GM19193 (cell line): ENCODE data around the gene OR7A10.

Source experiments
- POLR2A ChIP-seq: IDR thresholded peaks from 4 replicates; pipeline ENCODE4 v1.6.1; 2011; ENCODE audit not compliant: insufficient read depth, insufficient read length; ENCODE audit errors: extremely low read depth

The OR7A10 gene

GRCh38 chr19:14817052-14817451 lies 31.7 kb downstream of the OR7A10 start:
- no peak for TF ChIP-seq POLR2A

GRCh38 chr19:14814982-14815652 lies 33.6 kb downstream of the OR7A10 start:
- TF ChIP-seq POLR2A = no peak

- no peak for TF ChIP-seq POLR2A
Measured at GRCh38 chr19:14809272-14810057, 39.3 kb downstream of the OR7A10 start.

GRCh38 chr19:14804765-14805164 lies 44.0 kb downstream of the OR7A10 start:
- TF ChIP-seq POLR2A = no peak

- no peak for TF ChIP-seq POLR2A
Measured at GRCh38 chr19:14798760-14799159, 50.0 kb downstream of the OR7A10 start.

GRCh38 chr19:14796021-14796420 lies 52.7 kb downstream of the OR7A10 start:
- TF ChIP-seq POLR2A = no peak

- no peak for TF ChIP-seq POLR2A
Measured at GRCh38 chr19:14795078-14795721, 53.5 kb downstream of the OR7A10 start.
